Measurements from ENCODE around the gene CPA4. TPM values are rescaled to one million over a fixed set of nuclear protein-coding genes. Genes with fewer than 3 reads are reported as not detected.

CPA4 gene
- total RNA-seq, 2 donors from 2014 or later: 9.6 to 10.2 TPM

DNA sequence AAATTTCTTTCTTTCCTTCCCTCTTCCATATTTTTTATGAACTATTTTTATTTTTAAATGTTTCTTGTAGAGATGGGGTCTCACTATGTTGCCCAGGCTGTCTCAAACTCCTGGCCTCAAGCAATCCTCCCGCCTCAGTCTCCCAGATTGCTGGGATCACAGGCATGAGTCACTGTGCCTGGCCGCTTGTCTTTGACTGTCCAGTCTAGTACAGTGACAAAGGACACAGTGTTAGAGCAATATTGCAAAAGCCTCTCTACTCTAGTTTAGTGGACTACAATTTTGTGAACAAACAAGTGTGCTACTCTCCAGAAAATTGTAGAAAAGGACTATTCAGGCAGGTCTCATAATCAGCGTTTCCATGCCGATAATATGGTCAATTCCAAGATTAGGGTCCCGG, 11.0 kb downstream of the CPA4 start:
- Histone ChIP-seq H3K9me3 (no peaks in the 10 kb centered on the region), H3K27me3 (no peaks in the 10 kb centered on the region), H3K4me1 (peaks cover 8% of the 10 kb centered on the region), H3K4me3 (no peak overlapping the region), H3K36me3 (replicated peaks in 1 of 2; ENCODE audit: insufficient read depth in 1 of 2, low read depth in 2 of 2) (no peaks in the 10 kb centered on the region), H3K27ac (no peak overlapping the region)
- WGBS, 2 donors: 60 to 71% methylated on average over 5 of the region's 5 CpGs
- peak; percentile 39 for ATAC-seq
- intact Hi-C loops (cut with DNase I): no loop called here
- peak in 1 of 4 donors; percentile 48 for DNase-seq
- TF ChIP-seq CTCF (IDR thresholded peaks at IDR 0.05): no peak
- no peak for TF ChIP-seq POLR2A (IDR thresholded peaks at IDR 0.05)

- TF ChIP-seq POLR2A (IDR thresholded peaks at IDR 0.05) (no peak), CTCF (IDR thresholded peaks at IDR 0.05) (no peak)
- Histone ChIP-seq H3K36me3 (replicated peaks in 1 of 2; ENCODE audit: insufficient read depth in 1 of 2, low read depth in 2 of 2) (no peaks in the 10 kb centered on the region), H3K9me3 (no peaks in the 10 kb centered on the region), H3K4me3 (no peak overlapping the region), H3K27ac (no peak overlapping the region), H3K4me1 (peaks cover 8% of the 10 kb centered on the region), H3K27me3 (no peaks in the 10 kb centered on the region)
- intact Hi-C loops (cut with DNase I): no loop called here
- DNase-seq: no peak
- WGBS, 2 donors: 88 to 95% methylated on average over 3 of the region's 3 CpGs
- no peak for ATAC-seq
These were observed 11.9 kb downstream of the CPA4 start for GRCh38 chr7:130304878-130305277.

- ATAC-seq: no peak
- 90 to 92% methylated on average over 17 to 21 of the region's 21 CpGs for WGBS, 2 donors
These were observed 12.6 kb downstream of the CPA4 start for GRCh38 chr7:130305433-130306042.

DNA sequence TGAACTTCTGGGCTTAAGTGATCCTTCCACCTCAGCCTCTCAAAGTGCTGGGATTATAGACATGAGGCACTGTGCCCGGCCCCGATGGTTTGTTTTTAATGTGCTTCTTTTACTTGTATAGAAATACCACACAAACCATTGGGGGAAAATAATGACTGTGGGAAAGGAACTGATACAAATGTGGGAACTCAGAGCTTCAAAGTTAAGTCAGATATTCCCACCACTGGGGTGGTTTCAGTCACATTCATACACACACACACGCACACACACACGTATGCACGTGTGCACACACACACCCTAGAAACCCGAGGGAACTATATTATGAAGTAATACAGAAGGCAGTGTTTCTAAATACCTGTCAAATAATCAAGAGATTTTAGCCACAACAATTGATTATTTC, 17.0 kb downstream of the CPA4 start:
- no peak for DNase-seq
- WGBS, 2 donors: 77 to 80% methylated on average over 6 of the region's 6 CpGs
- intact Hi-C loops (cut with DNase I): no loop called here
- H3K27me3 ChIP-seq: no peaks in the 10 kb centered on the region
- TF ChIP-seq CTCF (IDR thresholded peaks at IDR 0.05) (no peak), POLR2A (IDR thresholded peaks at IDR 0.05) (no peak)
- H3K9me3 ChIP-seq: no peaks in the 10 kb centered on the region
- no peak overlapping the region for H3K27ac ChIP-seq
- no peak overlapping the region for H3K4me3 ChIP-seq
- ATAC-seq: no peak
- no peaks in the 10 kb centered on the region for H3K4me1 ChIP-seq
- no peaks in the 10 kb centered on the region for H3K36me3 ChIP-seq (replicated peaks in 1 of 2; ENCODE audit: insufficient read depth in 1 of 2, low read depth in 2 of 2)

More at GRCh38 chr7:130305433-130306042, 12.6 kb downstream of the CPA4 start:
- no peak overlapping the region for H3K27ac ChIP-seq
- no peaks in the 10 kb centered on the region for H3K36me3 ChIP-seq (replicated peaks in 1 of 2; ENCODE audit: insufficient read depth in 1 of 2, low read depth in 2 of 2)
- no peaks in the 10 kb centered on the region for H3K9me3 ChIP-seq
- TF ChIP-seq CTCF (IDR thresholded peaks at IDR 0.05) (no peak), POLR2A (IDR thresholded peaks at IDR 0.05) (no peak)
- intact Hi-C loops (cut with DNase I): no loop called here
- H3K27me3 ChIP-seq: no peaks in the 10 kb centered on the region
- no peak for DNase-seq
- H3K4me3 ChIP-seq: no peak overlapping the region
- H3K4me1 ChIP-seq: peaks cover 8% of the 10 kb centered on the region

DNA sequence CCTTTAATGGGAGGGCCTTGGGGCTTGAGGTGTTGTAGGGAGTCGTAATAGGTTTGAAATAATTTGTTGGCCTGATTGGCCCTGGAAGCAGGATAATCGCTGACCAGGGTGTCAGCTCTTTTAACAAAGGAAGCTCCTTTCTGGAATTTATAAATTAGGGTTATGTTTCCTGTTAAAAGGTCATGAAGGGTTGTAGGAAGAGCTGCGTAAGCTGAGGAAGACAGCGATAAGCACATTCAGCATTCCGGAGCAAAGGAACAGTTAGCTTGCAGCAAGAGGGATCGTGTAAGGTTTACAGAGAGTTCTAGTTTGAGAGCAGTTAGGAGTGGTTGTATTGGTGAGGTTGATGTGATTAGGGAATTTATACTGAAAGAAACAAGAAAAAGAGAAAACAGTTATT, 21.3 kb downstream of the CPA4 start:
- DNase-seq (no peak), ATAC-seq (no peak)
- Histone ChIP-seq H3K4me1 (no peaks in the 10 kb centered on the region), H3K4me3 (no peak overlapping the region), H3K36me3 (replicated peaks in 1 of 2; ENCODE audit: insufficient read depth in 1 of 2, low read depth in 2 of 2) (no peaks in the 10 kb centered on the region), H3K9me3 (no peaks in the 10 kb centered on the region), H3K27me3 (no peaks in the 10 kb centered on the region), H3K27ac (no peak overlapping the region)
- intact Hi-C loops (cut with DNase I): no loop called here
- 95% methylated on average over 6 of the region's 6 CpGs for WGBS, 2 donors
- TF ChIP-seq CTCF (IDR thresholded peaks at IDR 0.05) (no peak), POLR2A (IDR thresholded peaks at IDR 0.05) (no peak)
